Heart left ventricle (tissue), 16 donors: ENCODE results near the gene TNRC6A. TPM values are rescaled to one million over a fixed set of nuclear protein-coding genes. Genes with fewer than 3 reads are reported as not detected.
A peak's percentile ranks its signal among the peaks of the same experiment; 100 is the strongest.

Source experiments
- ATAC-seq, 4 donors: fragments of 200-7000 bp; cut with Tn5 transposase; one replicate each; pipeline ENCODE4 v1.9.1; 2020 to 2022; ENCODE audit warnings: moderate library complexity in 4 of 4, mild to moderate bottlenecking in 3 of 4, moderate number of reproducible peaks in 1 of 4
- DNase-seq, 5 donors: peaks; one replicate each; pipeline ENCODE4 v3.0.0-alpha.2; 2020
- H3K27ac ChIP-seq, 12 donors: fragments of 200-600 bp; sonication (generic) in 4 of 12; one replicate each; pipeline versions ENCODE4 v1.5.0 to v1.8.0; 2016 to 2022; ENCODE audit warnings: mild to moderate bottlenecking in 2 of 12
- H3K27me3 ChIP-seq, 9 donors: fragments of 200-600 bp; sonication (generic) in 2 of 9; one replicate each; pipeline versions ENCODE4 v1.5.1 to v1.8.0; 2016 to 2022; ENCODE audit warnings: mild to moderate bottlenecking in 3 of 9
- H3K36me3 ChIP-seq, 9 donors: fragments of 200-600 bp; sonication (generic) in 2 of 9; one replicate each; pipeline versions ENCODE4 v1.5.0 to v1.8.0; 2018 to 2022; ENCODE audit warnings: mild to moderate bottlenecking in 2 of 9
- H3K4me1 ChIP-seq, 12 donors: fragments of 200-600 bp; sonication (generic) in 4 of 12; one replicate each; pipeline versions ENCODE4 v1.5.0 to v1.8.0; 2016 to 2022; ENCODE audit warnings: mild to moderate bottlenecking in 3 of 12
- H3K4me3 ChIP-seq, 12 donors: fragments of 200-600 bp; sonication (generic) in 4 of 12; one replicate each; pipeline versions ENCODE4 v1.5.0 to v1.8.0; 2017 to 2022; ENCODE audit warnings: mild to moderate bottlenecking in 9 of 12, moderate library complexity in 4 of 12
- H3K9me3 ChIP-seq, 12 donors: fragments of 200-600 bp; sonication (generic) in 4 of 12; one replicate each; pipeline versions ENCODE4 v1.5.0 to v1.8.0; 2016 to 2022; ENCODE audit warnings: mild to moderate bottlenecking in 1 of 12
- POLR2A ChIP-seq, 2 donors: fragments of 450-650 bp; IDR thresholded peaks; one replicate each; pipeline ENCODE4 v1.6.1; 2017; ENCODE audit warnings: antibody characterized with exemption in 2 of 2, mild to moderate bottlenecking in 2 of 2, moderate library complexity in 2 of 2
- WGBS, 4 donors: extraction: QIAGEN DNeasy Blood & Tissue Kit in 2 of 4; methylation state at CpG; one replicate each; pipeline versions ENCODE4 v1.1.5 to v1.1.7; 2013 to 2018; 5-methylcytosine and 5-hydroxymethylcytosine counted together
- intact Hi-C, 10 donors: fragments of 100-400 bp; cut with DNase I; formaldehyde crosslinking; loops; one replicate each; pipeline versions ENCODE4 v1.11.1 to v1.14.2; 2022
- polyA plus RNA-seq, 2 donors: library from polyadenylated mRNA; stranded (reverse); fragments of 200-250 nt; gene quantifications; one replicate each; pipeline ENCODE4 v1.2.3, GENCODE V29; 2013
- total RNA-seq, 9 donors: library from RNA; depleted of rRNA in 2 of 9; stranded (reverse); fragments of >200 nt in 2 of 9; fragmentation: NEBNext Ultra II Directional in 3 of 9; extraction: Animal tissue kit (Norgen Biotek cat#: 25700) in 3 of 9; gene quantifications; one replicate each; pipeline versions ENCODE4 v1.1.0 to v1.2.4, GENCODE V29; 2016 to 2023
- TF ChIP-seq, protein P1 (sequence below), 12 donors: fragments of 200-600 bp; sonication (generic) in 4 of 12; IDR thresholded peaks; one replicate each; pipeline versions ENCODE4 v1.5.0 to v1.8.0; 2018 to 2022; ENCODE audit warnings: antibody characterized with exemption in 12 of 12, mild to moderate bottlenecking in 5 of 12
- donor health status: ischemic (EF 13 %, LVEDD 7.1; RV severe dilation, severe dysfunction).
- donor health status: healthy with polysubstance abuse.
- donor health status: DM: no; HTN: yes; CAD: no.
- donor health status: DM: no; HTN: no; CAD: no.
- donor health status: ischemic (EF 25% LVEDD 6.9; RV normal size, moderate dysfunction).
- donor health status: ischemic (EF 25% LVEDD 5.7; RV mildly dilated, moderate dysfunction).
- donor health status: healthy.
- donor health status: DM: yes; HTN: yes; CAD: no.
- donor health status: ischemic (EF 35%, LVEDD 5.7; RV mildly dilated, moderate dysfunction).
- donor health status: nonischemic (EF 11% LVEDD 7.7; RV severe dilation, severe dysfunction).
- donor health status: DM: yes; HTN: yes; CAD: no.
- donor health status: PGD.
- donor health status: ischemic (EF 29% LVEDD 5.4; RV normal size, mild dysfunction).
- donor health status: nonischemic (EF 23%, LVEDD 6.1; RV moderate dilation, normal function).

The TNRC6A gene
- total and polyA plus RNA-seq, 11 donors: 16.0 to 53.1 (median 35.5) TPM

DNA sequence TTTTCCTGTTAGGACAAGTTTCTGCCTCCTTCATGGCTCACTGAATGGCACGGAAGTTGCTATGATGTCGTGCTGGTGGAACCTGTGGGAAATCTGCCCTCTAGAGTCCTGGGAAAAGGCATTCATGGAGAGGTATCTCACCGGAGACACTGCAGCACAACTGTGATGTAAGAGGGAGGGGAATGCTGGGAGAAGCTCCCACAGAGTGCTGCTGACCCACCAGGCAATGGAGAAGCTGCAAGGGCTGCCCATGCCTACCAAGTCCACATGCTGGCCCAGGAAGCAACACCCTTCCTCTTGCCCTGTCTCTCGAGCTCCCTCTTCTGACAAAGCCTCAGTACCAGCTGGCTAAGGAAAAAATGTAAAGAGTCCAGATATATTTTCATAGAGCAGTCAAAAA, 71.1 kb downstream of the TNRC6A start:
- DNase-seq (no peak), ATAC-seq (peak; percentile 21 to 60 (median 56))
- Histone ChIP-seq H3K27me3 (no peaks in the 10 kb centered on the region), H3K9me3 (no peaks in the 10 kb centered on the region), H3K4me3 (no peak overlapping the region), H3K27ac (no peak overlapping the region), H3K4me1 (no peaks in the 10 kb centered on the region), H3K36me3 (peaks cover 5 to 100% (median 98%) of the 10 kb centered on the region in 9 donors)
- 55 to 75% (median 68%) methylated on average over 4 of the region's 4 CpGs for WGBS, 4 donors
- TF ChIP-seq, protein P1, sequence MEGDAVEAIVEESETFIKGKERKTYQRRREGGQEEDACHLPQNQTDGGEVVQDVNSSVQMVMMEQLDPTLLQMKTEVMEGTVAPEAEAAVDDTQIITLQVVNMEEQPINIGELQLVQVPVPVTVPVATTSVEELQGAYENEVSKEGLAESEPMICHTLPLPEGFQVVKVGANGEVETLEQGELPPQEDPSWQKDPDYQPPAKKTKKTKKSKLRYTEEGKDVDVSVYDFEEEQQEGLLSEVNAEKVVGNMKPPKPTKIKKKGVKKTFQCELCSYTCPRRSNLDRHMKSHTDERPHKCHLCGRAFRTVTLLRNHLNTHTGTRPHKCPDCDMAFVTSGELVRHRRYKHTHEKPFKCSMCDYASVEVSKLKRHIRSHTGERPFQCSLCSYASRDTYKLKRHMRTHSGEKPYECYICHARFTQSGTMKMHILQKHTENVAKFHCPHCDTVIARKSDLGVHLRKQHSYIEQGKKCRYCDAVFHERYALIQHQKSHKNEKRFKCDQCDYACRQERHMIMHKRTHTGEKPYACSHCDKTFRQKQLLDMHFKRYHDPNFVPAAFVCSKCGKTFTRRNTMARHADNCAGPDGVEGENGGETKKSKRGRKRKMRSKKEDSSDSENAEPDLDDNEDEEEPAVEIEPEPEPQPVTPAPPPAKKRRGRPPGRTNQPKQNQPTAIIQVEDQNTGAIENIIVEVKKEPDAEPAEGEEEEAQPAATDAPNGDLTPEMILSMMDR (IDR thresholded peaks at IDR 0.05): peak in 7 of 12 donors; percentile 6 to 44 (median 25)
- no peak for TF ChIP-seq POLR2A (IDR thresholded peaks at IDR 0.05)
- intact Hi-C loops: loop anchor here in 5 of 10 donors (5.0 to 10.0 kb wide), 3 partner anchors 218 to 236 kb away; no protein-coding TSS in a partner anchor

DNA sequence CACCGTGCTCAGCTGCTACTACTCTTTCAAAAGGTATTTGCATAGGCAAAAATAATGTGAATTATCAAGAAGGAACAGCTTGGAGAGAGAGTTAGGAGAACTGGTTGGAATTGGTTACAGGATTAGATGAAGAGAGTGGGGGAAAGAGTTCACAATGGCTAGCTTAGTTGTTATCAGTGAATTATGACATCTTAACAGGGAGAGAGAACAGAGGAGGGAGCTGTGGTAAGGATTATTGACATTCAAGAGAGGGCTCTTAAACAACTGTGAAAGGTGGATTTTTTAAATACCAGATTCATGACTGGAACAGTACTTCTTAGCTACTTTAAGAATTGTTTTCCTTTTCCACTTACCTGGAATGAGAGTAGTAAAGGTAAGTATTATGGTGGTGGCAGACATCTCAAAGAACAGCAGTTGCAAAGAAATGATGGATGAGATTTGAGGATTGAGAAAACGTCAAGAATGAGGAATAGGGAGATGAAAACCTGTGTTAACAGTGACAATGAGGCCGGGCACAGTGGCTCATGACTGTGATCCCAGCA, 72.4 kb downstream of the TNRC6A start:
- TF ChIP-seq POLR2A (IDR thresholded peaks at IDR 0.05): no peak
- TF ChIP-seq, protein P1 (IDR thresholded peaks at IDR 0.05): no peak
- intact Hi-C loops: loop anchor here in 5 of 10 donors (5.0 to 10.0 kb wide), 3 partner anchors 220 to 237 kb away; no protein-coding TSS in a partner anchor
- peaks cover 5 to 100% (median 98%) of the 10 kb centered on the region in 9 donors for H3K36me3 ChIP-seq
- no peak overlapping the region for H3K27ac ChIP-seq
- ATAC-seq (no peak), DNase-seq (no peak)
- H3K4me3 ChIP-seq: no peak overlapping the region
- no peaks in the 10 kb centered on the region for H3K27me3 ChIP-seq
- no peaks in the 10 kb centered on the region for H3K9me3 ChIP-seq
- H3K4me1 ChIP-seq: no peaks in the 10 kb centered on the region
- whole genome bisulfite sequencing, 4 donors: 77 to 83% (median 83%) methylated on average over 3 of the region's 3 CpGs

DNA sequence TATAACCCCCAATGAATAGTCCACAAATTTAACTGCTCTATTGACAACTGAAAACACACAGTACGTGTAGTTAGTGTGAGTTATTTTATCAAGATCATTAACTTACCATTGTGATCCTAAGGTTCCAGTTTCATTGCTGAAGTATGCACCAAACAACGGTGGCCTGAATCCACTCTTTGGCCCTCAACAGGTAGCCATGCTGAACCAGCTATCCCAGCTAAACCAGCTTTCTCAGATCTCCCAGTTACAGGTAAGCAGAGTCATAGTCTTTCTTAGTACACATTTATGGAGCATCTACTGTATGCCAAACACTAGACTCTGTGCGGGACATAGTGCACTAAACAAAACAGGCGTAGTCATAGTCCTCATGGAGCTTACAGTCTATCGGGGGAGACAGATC, 76.0 kb downstream of the TNRC6A start:
- 86 to 94% (median 91%) methylated on average over 5 of the region's 5 CpGs for WGBS, 4 donors
- ATAC-seq (no peak), DNase-seq (no peak)
- H3K27ac ChIP-seq: no peak overlapping the region
- no peaks in the 10 kb centered on the region for H3K27me3 ChIP-seq
- no peak overlapping the region for H3K4me3 ChIP-seq
- no peaks in the 10 kb centered on the region for H3K4me1 ChIP-seq
- intact Hi-C loops: loop anchor here in 5 of 10 donors (5.0 to 10.0 kb wide), 2 partner anchors 238 to 241 kb away; no protein-coding TSS in a partner anchor
- no peaks in the 10 kb centered on the region for H3K9me3 ChIP-seq
- peaks cover 5 to 100% (median 98%) of the 10 kb centered on the region in 9 donors for H3K36me3 ChIP-seq
- TF ChIP-seq, protein P1 (IDR thresholded peaks at IDR 0.05): no peak
- no peak for TF ChIP-seq POLR2A (IDR thresholded peaks at IDR 0.05)

DNA sequence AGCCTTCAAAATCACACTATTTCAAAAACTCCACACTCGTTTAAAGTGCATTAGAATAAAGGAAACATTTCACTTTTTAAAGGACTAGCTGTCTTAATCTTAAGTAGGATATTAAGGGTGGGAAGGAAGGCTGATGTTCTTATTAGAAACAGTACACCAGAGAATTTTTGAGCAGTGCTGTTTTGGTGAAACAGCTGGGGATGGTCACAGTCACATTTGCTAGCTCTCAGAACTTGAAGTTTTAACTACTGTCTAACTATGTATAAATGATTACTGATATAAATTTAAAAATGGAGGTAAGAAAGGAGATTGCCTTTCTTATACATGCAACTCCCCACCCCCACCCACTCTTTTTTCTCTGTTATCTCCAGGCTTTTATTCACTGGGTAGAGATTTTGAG, 77.8 kb downstream of the TNRC6A start:
- peaks cover 0 to 2% (median 0%) of the 10 kb centered on the region in 12 donors for H3K4me1 ChIP-seq
- H3K27ac ChIP-seq: no peak overlapping the region
- intact Hi-C loops: loop anchor here in 5 of 10 donors (5.0 to 10.0 kb wide), 2 partner anchors 240 to 242 kb away; no protein-coding TSS in a partner anchor
- TF ChIP-seq, protein P1 (IDR thresholded peaks at IDR 0.05): no peak
- TF ChIP-seq POLR2A (IDR thresholded peaks at IDR 0.05): no peak
- peaks cover 5 to 100% (median 97%) of the 10 kb centered on the region in 9 donors for H3K36me3 ChIP-seq
- no peaks in the 10 kb centered on the region for H3K27me3 ChIP-seq
- H3K4me3 ChIP-seq: no peak overlapping the region
- 72 to 81% (median 75%) methylated on average over 1 of the region's 1 CpG for WGBS, 4 donors
- no peaks in the 10 kb centered on the region for H3K9me3 ChIP-seq
- ATAC-seq (no peak), DNase-seq (no peak)
